Upper lobe of left lung (tissue), 4 donors: ENCODE data around the gene ITM2C.

Experiments
- CTCF ChIP-seq, 6 experiments: fragments of 450-650 bp in 4 of 6; fragments of 200-600 bp in 2 of 6; sonication (generic) in 2 of 6; IDR thresholded peaks; one replicate each; pipeline ENCODE4 v1.5.1; 2016 to 2019; ENCODE audit warnings: antibody characterized with exemption in 6 of 6
- POLR2A ChIP-seq, 4 donors: fragments of 450-650 bp; IDR thresholded peaks; one replicate each; pipeline ENCODE4 v1.5.1; 2016 to 2017; ENCODE audit warnings: antibody characterized with exemption in 4 of 4, mild to moderate bottlenecking in 2 of 4

- TF ChIP-seq POLR2A (IDR thresholded peaks at IDR 0.05) (no peak), CTCF (IDR thresholded peaks at IDR 0.05) (no peak)
Observed at GRCh38 chr2:230878599-230879188, 14.0 kb downstream of the ITM2C start.
